Endothelial cell of umbilical vein (primary cell): ENCODE data around the gene WDR93. TPM values are rescaled to one million over a fixed set of nuclear protein-coding genes. Genes with fewer than 3 reads are reported as not detected.

Source experiments
- BruUV-seq: library from RNA; stranded (reverse); fragments of 400-500 nt; replicated peaks from 2 replicates; lab custom pipeline; 2021; lab: Mats Ljungman, UMichigan
- CTCF ChIA-PET: fragments of 300-600, 350-600 bp; sonication (Branson Sonifier 250); formaldehyde crosslinking; loops from one replicate; lab custom pipeline; 2021; ENCODE audit warnings: antibody characterized with exemption, inconsistent platforms; lab: Charles Lee
- POLR2A ChIA-PET: fragments of 300-600, 350-600 bp; sonication (Branson Sonifier 250); formaldehyde crosslinking; loops from one replicate; lab custom pipeline; 2021; ENCODE audit warnings: antibody characterized with exemption, inconsistent platforms; lab: Charles Lee
- DNase-seq: peaks from one replicate; pipeline ENCODE4 v3.0.0-alpha.2; 2011; ENCODE audit warnings: low read depth, low spot score
- FAIRE-seq: peaks from 2 replicates; lab custom pipeline; 2011; peaks lifted over from hg19 to GRCh38; lab: Jason Lieb, UNC
- H2AFZ ChIP-seq: 2 replicates; pipeline ENCODE4 v1.6.0; 2012; ENCODE audit warnings: low read depth, low read length, control low read depth, inconsistent platforms
- H3K27ac ChIP-seq: 2 replicates; pipeline ENCODE4 v1.5.1; 2011; ENCODE audit warnings: low read depth, mild to moderate bottlenecking, control low read depth, low read length, moderate library complexity; ENCODE audit not compliant: insufficient read depth
- H3K27me3 ChIP-seq, 2 experiments: 2 replicates each; pipeline versions ENCODE4 v1.6.0 to v1.6.1; 2011; ENCODE audit warnings: low read length in 2 of 2, mixed read lengths in 1 of 2; ENCODE audit not compliant: control insufficient read depth in 2 of 2, insufficient read depth in 2 of 2
- H3K36me3 ChIP-seq, 2 experiments: 2 replicates in 1 of 2; 3 replicates in 1 of 2; pipeline ENCODE4 v1.5.1; 2011; ENCODE audit warnings: low read length in 2 of 2, mild to moderate bottlenecking in 1 of 2, moderate library complexity in 1 of 2; ENCODE audit not compliant: control insufficient read depth in 2 of 2, insufficient read depth in 2 of 2; ENCODE audit errors: extremely low read depth in 1 of 2
- H3K4me1 ChIP-seq: 3 replicates; pipeline ENCODE4 v1.5.1; 2011; ENCODE audit warnings: mild to moderate bottlenecking, low read length; ENCODE audit not compliant: control insufficient read depth, insufficient read depth; ENCODE audit errors: extremely low read depth
- H3K4me2 ChIP-seq: 2 replicates; pipeline ENCODE4 v1.6.1; 2011; ENCODE audit warnings: low read length, control low read depth, mixed read lengths; ENCODE audit not compliant: insufficient read depth
- H3K4me3 ChIP-seq, 3 experiments: fragments of 200-600 bp in 1 of 3; sonication (generic), shearing (Covaris generic) in 1 of 3; replicated peaks in 1 of 3; 2 replicates each; pipeline ENCODE4 v1.5.1; 2011 to 2016; ENCODE audit warnings: control low read depth in 3 of 3, low read length in 3 of 3, mild to moderate bottlenecking in 2 of 3, inconsistent platforms in 1 of 3, low read depth in 1 of 3, moderate library complexity in 1 of 3; ENCODE audit not compliant: insufficient read depth in 1 of 3
- H3K79me2 ChIP-seq: 2 replicates; pipeline ENCODE4 v1.6.0; 2012; ENCODE audit warnings: low read length, inconsistent platforms; ENCODE audit not compliant: control insufficient read depth, insufficient read depth
- H3K9ac ChIP-seq: replicated peaks from 2 replicates; pipeline ENCODE3; 2011; ENCODE audit warnings: low read length, control low read depth; ENCODE audit not compliant: insufficient read depth; ENCODE audit errors: extremely low read depth
- H3K9me1 ChIP-seq: replicated peaks from 3 replicates; pipeline ENCODE4 v1.6.0; 2011; ENCODE audit warnings: mild to moderate bottlenecking, low read length; ENCODE audit not compliant: control insufficient read depth, insufficient read depth; ENCODE audit errors: extremely low read depth
- H3K9me3 ChIP-seq: replicated peaks from 2 replicates; pipeline ENCODE4 v1.5.1; 2012; ENCODE audit warnings: low read length, inconsistent platforms; ENCODE audit not compliant: control insufficient read depth, insufficient read depth
- H4K20me1 ChIP-seq: replicated peaks from 2 replicates; pipeline ENCODE3; 2011; ENCODE audit warnings: mild to moderate bottlenecking, low read length; ENCODE audit not compliant: control insufficient read depth, insufficient read depth; ENCODE audit errors: extremely low read depth
- EZH2 ChIP-seq: IDR thresholded peaks from 2 replicates; pipeline ENCODE4 v1.6.1; 2012; ENCODE audit warnings: borderline replicate concordance, low read depth, mild to moderate bottlenecking, moderate library complexity, low read length, inconsistent platforms; ENCODE audit not compliant: severe bottlenecking
- FOS ChIP-seq: IDR thresholded peaks from 2 replicates; pipeline ENCODE4 v1.6.1; 2011; ENCODE audit warnings: mild to moderate bottlenecking, low read length, moderate library complexity, borderline replicate concordance; ENCODE audit not compliant: insufficient read depth
- GATA2 ChIP-seq: IDR thresholded peaks from 2 replicates; pipeline ENCODE4 v1.7.0; 2011; ENCODE audit warnings: low read depth, mild to moderate bottlenecking, moderate library complexity, mixed read lengths, low read length; ENCODE audit not compliant: insufficient read length, insufficient read depth
- JUN ChIP-seq: IDR thresholded peaks from 2 replicates; pipeline ENCODE4 v1.6.1; 2011; ENCODE audit warnings: borderline replicate concordance, low read depth; ENCODE audit not compliant: insufficient read length, insufficient read depth
- MYC ChIP-seq: IDR thresholded peaks from one replicate; pipeline ENCODE4 v1.6.1; 2011; ENCODE audit warnings: mild to moderate bottlenecking, low read depth, low read length
- POLR2A ChIP-seq: IDR thresholded peaks from 2 replicates; pipeline ENCODE4 v1.6.1; 2012; ENCODE audit warnings: low read depth, mild to moderate bottlenecking, control low read depth, low read length
- POLR2AphosphoS5 ChIP-seq: IDR thresholded peaks from 2 replicates; pipeline ENCODE4 v1.6.1; 2012; ENCODE audit warnings: low read depth, mild to moderate bottlenecking, control low read depth, low read length, moderate library complexity; ENCODE audit not compliant: insufficient read depth
- dilution Hi-C: fragments of 300-500 bp; cut with MboI; formaldehyde crosslinking; loops from one replicate; pipeline ENCODE4 v1.15.0; 2019; ENCODE audit warnings: low sequenced_read_pairs; ENCODE audit not compliant: extremely low pct_ligation_motif_present
- intact Hi-C: fragments of 100-400 bp; cut with micrococcal nuclease; formaldehyde crosslinking; loops from one replicate; pipeline ENCODE4 v1.10.0; 2022
- polyA plus RNA-seq, 4 experiments: library from polyadenylated mRNA; depleted of rRNA in 3 of 4; stranded (reverse) in 3 of 4; unstranded in 1 of 4; fragments of >200 nt; gene quantifications; 2 replicates each; pipeline versions ENCODE4 v1.2.1 to v1.2.3, GENCODE V29; 2011 to 2012; ENCODE audit warnings: missing spikeins in 1 of 4
- total RNA-seq: library from RNA; stranded (reverse); gene quantifications from 2 replicates; pipeline ENCODE4 v1.2.3, GENCODE V29; 2021
- TF ChIP-seq, protein P1 (sequence below), 2 donors: IDR thresholded peaks; 1 replicate in 1 of 2; 2 replicates in 1 of 2; pipeline ENCODE4 v1.5.1; 2011; ENCODE audit warnings: low read length in 2 of 2, mild to moderate bottlenecking in 2 of 2, moderate library complexity in 2 of 2, control low read depth in 1 of 2, inconsistent platforms in 1 of 2, low read depth in 1 of 2; ENCODE audit not compliant: insufficient read depth in 1 of 2; ENCODE audit errors: extremely low read depth in 1 of 2
- TF ChIP-seq, protein P2 (sequence below): IDR thresholded peaks from 2 replicates; pipeline ENCODE4 v1.6.1; 2011; ENCODE audit not compliant: insufficient read depth, insufficient read length

The WDR93 gene
- total and polyA plus RNA-seq, 2 donors (not counting 3 experiments of a cell fraction or from before 2014, with no cell fraction given) = 0.07 TPM; not detected in 1

DNA sequence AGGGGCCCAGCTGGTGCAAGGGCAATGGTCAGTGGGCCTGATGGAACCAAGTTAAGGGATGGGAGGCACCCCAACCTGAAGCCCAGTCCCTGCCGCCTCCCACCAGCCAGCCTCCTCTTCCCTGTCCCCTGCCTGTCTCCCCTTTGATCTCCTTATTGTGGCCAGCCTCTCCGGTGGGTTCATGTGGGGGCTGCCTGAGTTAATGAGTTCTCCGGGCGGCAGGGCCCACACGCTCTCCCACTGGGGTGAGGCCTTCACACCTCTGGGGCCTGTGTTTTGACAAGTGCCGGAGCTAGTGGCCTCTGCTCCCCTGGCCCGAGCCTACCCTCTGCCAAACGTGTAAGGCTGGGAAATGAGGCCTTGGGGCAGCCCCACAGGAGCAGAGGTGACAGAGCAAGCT, 67.7 kb downstream of the WDR93 start:
- TF ChIP-seq, protein P1, sequence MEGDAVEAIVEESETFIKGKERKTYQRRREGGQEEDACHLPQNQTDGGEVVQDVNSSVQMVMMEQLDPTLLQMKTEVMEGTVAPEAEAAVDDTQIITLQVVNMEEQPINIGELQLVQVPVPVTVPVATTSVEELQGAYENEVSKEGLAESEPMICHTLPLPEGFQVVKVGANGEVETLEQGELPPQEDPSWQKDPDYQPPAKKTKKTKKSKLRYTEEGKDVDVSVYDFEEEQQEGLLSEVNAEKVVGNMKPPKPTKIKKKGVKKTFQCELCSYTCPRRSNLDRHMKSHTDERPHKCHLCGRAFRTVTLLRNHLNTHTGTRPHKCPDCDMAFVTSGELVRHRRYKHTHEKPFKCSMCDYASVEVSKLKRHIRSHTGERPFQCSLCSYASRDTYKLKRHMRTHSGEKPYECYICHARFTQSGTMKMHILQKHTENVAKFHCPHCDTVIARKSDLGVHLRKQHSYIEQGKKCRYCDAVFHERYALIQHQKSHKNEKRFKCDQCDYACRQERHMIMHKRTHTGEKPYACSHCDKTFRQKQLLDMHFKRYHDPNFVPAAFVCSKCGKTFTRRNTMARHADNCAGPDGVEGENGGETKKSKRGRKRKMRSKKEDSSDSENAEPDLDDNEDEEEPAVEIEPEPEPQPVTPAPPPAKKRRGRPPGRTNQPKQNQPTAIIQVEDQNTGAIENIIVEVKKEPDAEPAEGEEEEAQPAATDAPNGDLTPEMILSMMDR (IDR thresholded peaks at IDR 0.05; ENCODE audit: extremely low read depth in 1 of 2, insufficient read depth in 1 of 2, low read depth in 1 of 2, low read length in 2 of 2) = no peak
- no peak for TF ChIP-seq MYC
- TF ChIP-seq POLR2AphosphoS5 = no peak
- no peak for TF ChIP-seq GATA2
- TF ChIP-seq EZH2 = no peak
- TF ChIP-seq FOS = no peak
- TF ChIP-seq, protein P2, sequence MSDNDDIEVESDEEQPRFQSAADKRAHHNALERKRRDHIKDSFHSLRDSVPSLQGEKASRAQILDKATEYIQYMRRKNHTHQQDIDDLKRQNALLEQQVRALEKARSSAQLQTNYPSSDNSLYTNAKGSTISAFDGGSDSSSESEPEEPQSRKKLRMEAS = no peak
- TF ChIP-seq POLR2A = no peak
- TF ChIP-seq JUN = no peak
- intact Hi-C loops = no loop called here
- dilution Hi-C loops = loop anchor here (25.0 kb wide), 1 partner anchor 104 kb away; no protein-coding TSS in a partner anchor

More for the DNA sequence above, 67.7 kb downstream of the WDR93 start:
- Histone ChIP-seq H3K4me3 (no peak overlapping the region), H3K4me2 (no peak overlapping the region), H3K79me2 (no peaks in the 10 kb centered on the region), H2AFZ (no peak overlapping the region), H3K9ac (no peak overlapping the region), H3K36me3 (no peaks in the 10 kb centered on the region), H4K20me1 (no peaks in the 10 kb centered on the region), H3K27me3 (peaks cover 0 to 5% of the 10 kb centered on the region in 2 experiments), H3K9me1 (no peaks in the 10 kb centered on the region), H3K9me3 (no peaks in the 10 kb centered on the region), H3K27ac (no peak overlapping the region), H3K4me1 (no peaks in the 10 kb centered on the region)
- no TSS peak for BruUV-seq
- ChIA-PET CTCF (interaction anchor here (0.5 to 12.2 kb wide), 4 partner anchors 18 to 828 kb away, joined by 4 to 599 read pairs (median 110); no protein-coding TSS in a partner anchor), POLR2A (no interaction called here)
- no peak for FAIRE-seq
- DNase-seq = no peak
